ENCODE results near the gene PCNX3. TPM values are rescaled to one million over a fixed set of nuclear protein-coding genes. Genes with fewer than 3 reads are reported as not detected.
"Not testable (repeated sequence)": the region's sequence is repeated elsewhere in the genome, so short reads cannot be mapped to it uniquely, and the experiment has no call there.

PCNX3 gene
- polyA plus RNA-seq, 3 donors = 35.5 to 43.8 (median 39.2) TPM

GRCh38 chr11:65653229-65654225 is 38.0 kb downstream of the PCNX3 start:
- no peak for DNase-seq

DNA sequence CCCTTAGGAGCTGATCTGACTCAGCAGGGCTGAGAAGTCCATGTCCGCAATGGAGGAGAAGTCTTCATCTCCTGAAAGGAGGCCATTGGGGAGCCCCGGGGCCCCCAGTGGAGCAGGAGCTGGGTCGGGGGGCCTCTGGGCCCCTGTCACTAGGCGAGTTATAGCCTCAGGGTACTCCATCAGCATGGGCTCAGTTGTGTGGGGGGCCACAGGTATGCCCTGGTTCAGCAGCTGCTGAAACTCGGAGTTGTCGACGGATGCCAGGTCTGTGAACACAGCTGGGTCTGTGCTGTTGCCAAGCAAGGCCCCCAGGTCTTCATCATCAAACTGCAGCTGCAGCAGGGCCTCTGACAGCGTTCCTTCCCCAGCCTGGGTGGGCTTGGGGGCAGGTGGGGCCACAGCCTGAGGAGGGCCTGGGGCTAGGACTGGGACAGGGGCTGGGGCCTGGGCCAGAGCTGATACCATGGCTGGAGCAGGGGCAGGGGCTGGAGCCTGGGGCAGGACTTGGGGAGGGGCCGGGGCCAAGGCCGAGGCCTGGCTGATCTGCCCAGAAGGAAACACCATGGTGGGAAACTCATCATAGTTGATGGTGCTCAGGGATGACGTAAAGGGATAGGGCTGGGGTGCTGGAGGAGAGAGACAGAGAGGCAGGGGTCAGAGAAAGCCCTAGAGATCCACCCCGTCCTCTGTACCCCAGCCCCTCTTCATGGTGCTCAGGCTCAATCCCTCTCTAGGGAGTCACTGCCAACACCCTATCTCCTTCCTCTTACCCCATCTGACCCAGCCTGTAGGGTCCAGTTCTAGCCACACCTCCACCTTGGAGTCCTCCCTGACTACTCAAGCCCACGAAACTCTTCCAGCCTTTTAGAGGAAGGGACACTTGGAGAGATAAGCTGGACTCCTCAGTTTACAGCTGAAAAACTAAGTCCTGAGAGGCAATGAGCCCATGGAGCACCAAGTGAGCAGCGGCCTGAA is 39.1 kb downstream of the PCNX3 start:
- no peak for DNase-seq

DNA sequence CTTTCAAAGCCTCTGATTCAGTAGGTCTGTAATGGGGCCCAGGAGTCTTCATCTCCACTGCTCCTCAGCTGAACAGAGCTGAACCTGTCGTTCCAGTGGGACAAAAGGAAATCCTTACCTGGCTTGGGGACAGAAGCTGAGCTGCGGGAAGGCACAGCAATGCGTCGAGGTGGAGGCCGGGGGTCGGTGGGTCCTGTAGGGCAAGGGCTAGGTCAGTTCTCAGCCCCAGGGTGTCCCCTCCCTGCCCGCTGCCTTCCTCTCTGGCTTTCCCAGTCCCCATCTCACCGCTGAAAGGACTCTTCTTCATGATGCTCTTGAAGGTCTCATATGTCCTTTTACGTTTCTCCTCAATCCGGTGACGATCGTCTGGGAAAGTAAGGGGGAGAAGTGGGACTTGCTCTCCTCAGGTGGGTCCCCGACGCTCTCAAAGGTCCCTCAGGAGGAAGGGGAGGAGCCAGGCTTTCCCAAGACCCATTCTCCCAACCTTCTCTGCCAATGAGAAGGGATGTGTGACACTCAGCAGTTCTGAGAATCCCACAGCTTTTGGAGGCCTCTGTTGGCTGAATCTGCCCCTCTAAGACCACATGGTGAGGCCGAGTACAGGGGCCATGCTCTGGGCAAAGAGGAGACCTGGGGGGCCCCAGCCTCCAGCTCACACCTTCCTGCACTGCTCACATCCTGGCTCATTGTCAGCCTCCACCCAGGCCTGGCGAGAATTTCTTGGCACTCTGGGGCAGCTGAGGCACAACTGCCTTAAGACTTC is 40.2 kb downstream of the PCNX3 start:
- no peak for DNase-seq

GRCh38 chr11:65657426-65657825 is 41.9 kb downstream of the PCNX3 start:
- DNase-seq = no peak

DNA sequence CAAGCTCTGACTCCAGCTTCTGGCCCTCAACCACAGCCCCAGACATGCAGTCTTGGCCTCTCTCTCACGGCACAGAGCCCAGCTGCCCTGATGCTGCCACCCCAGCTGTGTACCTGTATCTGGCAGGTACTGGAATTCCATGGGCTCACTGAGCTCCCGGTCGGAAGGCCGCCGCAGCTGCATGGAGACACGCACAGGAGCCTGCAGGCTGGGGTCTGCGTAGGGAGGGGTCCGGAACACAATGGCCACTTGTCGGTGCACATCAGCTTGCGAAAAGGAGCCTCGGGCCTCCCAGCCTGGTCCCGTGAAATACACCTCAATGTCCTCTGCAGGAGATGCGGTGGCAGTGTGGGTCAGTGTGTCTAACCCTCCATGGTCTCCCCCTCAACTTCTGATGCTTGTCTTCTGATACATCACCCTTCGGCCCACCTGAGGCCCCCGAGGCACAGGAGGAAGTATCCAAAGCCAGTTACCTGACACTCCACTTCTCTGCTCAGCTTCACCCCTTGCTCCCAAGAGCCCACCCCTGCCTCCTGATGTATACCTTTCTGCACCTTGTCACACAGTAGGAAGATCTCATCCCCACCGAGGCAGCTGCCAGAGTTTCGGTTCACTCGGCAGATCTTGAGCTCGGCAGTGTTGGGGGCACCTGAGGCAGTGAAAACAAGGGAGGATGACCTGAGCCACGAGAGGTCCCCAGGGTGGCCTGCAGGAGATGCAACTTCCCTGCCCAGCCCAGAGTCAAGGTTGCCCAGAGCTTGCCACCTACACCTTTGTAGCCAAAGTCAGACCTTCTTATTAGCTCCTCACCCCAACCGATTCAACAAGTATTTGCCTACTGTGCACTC is 42.8 kb downstream of the PCNX3 start:
- no peak for DNase-seq

DNA sequence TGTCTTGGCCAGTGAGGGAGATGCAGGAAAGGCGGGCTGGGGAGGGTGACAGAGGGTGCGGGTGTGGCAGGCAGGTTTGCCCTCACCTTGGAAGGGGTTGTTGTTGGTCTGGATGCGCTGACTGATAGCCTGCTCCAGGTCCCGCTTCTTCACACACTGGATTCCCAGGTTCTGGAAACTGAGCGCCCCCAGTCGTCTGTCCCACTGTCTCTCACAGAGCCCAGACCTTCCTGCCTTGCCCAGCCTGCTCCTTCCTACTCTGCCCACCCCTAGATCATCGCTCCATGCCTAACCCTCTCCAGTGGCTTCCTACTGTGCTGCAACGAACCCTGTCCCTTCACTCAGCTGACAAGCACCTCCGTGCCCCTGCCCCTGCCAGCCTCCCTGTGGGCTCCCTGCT is 44.5 kb downstream of the PCNX3 start:
- DNase-seq = no peak

DNA sequence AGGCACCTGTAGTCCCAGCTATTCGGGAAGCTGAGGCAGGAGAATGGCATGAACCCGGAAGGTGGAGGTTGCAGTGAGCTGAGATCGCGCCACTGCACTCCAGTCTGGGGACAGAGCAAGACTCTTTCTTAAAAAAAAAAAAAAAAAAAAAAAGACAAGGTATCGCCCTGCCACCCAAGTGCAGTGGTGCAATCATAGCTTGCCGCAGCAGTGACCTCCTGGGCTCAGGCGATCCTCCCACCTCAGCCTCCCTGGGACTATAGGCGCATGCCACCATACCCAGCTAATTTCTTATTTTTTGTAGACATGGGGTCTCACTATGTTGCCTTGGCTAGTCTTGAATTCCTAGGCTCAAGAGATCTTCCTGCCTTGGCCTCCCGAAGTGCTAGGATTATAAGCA is 45.3 kb downstream of the PCNX3 start:
- not testable (repeated sequence) for DNase-seq

DNA sequence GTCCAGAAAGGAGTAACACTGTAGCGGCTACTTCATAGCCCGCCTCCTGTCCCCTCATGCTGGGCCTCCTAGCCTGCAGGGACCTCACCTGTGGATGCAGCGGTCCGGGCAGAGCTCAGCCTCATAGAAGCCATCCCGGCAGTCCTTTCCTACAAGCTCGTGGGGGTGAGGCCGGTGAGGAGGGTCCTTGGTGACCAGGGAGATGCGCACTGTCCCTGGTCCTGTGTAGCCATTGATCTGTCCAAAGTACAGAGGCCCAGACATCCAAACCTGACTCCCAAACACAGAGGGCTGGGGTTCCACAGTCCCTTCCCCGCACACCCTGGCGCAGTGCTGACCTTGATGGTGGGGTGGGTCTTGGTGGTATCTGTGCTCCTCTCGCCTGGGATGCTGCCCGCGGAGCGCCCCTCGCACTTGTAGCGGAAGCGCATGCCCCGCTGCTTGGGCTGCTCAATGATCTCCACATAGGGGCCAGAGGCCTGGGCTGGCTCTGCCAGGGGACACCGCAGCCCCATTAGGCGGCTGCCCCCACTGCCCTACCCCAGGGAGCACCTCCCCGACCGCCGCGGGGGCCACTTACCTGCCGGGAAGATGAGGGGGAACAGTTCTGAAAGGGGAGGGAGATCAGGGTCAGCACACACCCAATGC is 46.1 kb downstream of the PCNX3 start:
- DNase-seq = no peak

GRCh38 chr11:65662247-65662798 is 46.7 kb downstream of the PCNX3 start:
- no peak for DNase-seq

- peak; percentile 91 for DNase-seq
Observed at GRCh38 chr11:65662799-65663638, 47.4 kb downstream of the PCNX3 start, which contains the start of gene RELA. RELA (minus strand) TSS chr11:65662916; CDS start chr11:65662832, 84 bp downstream.

DNA sequence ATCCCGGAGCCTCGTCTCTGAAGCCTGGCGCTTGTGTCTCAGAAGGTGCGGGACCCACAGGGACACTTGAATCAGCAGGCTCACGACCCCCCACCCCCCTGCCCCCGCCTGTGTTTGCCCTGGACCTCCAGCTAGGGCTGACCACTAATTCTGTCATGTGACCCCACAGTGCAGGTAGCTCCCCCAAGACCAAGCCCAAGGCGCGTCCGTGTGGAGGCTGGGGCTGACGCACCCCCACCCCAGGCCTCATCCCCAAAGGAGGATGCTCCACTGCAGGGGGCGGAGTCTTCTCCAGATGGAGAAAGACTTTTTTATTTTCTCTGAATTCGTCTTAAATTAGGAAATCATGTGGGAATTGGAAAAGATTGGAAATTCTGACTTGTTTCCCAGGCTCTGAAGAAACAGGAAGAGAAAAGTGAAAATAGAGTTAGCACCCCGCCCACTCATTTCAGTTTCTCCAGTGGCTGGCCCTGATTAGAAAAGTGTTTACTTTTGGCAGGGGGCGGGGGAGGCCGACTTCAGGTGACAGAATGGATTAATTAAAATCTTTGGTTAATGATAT is 48.1 kb downstream of the PCNX3 start:
- DNase-seq = no peak

DNA sequence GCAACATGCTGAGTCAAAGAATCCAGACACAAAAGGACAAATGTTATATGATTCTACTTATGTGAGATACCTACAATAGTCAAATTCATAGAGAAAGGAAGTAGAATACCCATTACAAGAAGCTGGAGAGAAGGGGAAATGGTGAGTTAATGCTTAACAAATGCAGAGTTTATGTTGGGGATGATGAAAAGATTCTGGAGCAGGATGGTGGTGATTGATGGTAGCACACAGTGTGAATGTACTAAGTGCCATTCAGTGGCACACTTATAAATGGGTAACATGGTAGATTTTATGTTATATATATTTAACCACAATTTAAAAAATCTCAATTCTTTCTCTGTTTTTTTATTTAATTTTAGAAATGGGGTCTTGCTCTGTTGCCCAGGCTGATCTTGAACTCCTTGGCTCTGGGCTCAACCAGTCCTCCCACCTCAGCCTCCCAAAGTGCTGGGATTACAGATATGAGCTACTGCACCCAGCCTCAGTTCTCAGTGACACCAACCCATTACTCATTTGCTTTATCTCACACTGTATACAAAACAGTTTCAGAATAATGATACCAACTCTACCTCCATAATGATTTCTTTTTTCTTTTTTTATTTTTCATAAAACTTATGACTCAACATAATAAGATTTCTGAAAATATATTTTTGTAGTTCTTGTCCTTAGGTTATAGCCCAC is 56.7 kb downstream of the PCNX3 start:
- DNase-seq = no peak

DNA sequence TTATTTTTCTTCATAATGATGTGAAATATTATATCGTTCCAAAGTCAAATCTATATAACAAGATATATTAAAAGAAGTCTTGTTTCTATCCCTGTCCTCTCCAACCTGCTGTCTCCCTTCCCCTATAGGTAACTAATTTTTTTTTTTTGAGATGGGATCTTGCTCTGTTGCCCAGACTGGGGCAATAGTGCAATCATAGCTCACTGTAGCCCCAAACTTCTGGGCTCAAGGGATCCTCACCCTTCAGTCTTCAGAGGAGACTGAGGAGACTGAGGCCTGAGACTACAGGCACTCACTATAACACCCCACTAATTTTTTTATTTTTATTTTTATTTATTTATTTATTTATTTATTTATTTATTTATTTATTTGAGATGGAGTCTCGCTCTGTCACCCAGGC is 57.4 kb downstream of the PCNX3 start:
- no peak for DNase-seq

- DNase-seq = no peak
Observed at GRCh38 chr11:65680192-65680743, 64.7 kb downstream of the PCNX3 start.

DNA sequence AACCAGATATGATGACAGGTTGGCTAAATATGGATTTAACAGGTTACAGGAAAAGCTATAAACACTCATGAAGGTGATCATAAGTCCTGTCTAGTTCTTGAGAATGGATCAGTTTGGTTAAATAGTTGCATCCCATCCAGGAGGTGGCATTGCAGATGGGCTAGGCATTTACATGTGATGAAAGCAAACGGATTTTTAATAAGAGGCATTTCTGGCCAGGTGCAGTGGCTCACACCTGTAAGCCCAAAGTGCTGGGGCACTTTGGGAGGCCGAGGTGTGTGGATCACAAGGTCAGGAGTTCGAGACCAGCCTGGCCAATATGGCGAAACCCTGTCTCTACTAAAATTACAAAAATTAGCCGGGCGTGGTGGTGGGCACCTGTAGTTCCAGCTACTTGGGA is 67.9 kb downstream of the PCNX3 start:
- not testable (repeated sequence) for DNase-seq

GRCh38 chr11:65685981-65686380 is 70.4 kb downstream of the PCNX3 start:
- DNase-seq = no peak

Measured in renal pelvis (tissue), 4 donors.